ENCODE data around the gene LIM2.

The LIM2 gene

GRCh38 chr19:51338563-51339312, 49.0 kb downstream of the LIM2 start:
- peak; percentile 84 for DNase-seq

- no peak for DNase-seq
These were observed 49.8 kb downstream of the LIM2 start for GRCh38 chr19:51337861-51338562.

- DNase-seq, result no peak
These were observed 50.5 kb downstream of the LIM2 start for GRCh38 chr19:51337141-51337860.

GRCh38 chr19:51333836-51334460, 53.8 kb downstream of the LIM2 start:
- DNase-seq, result no peak

GRCh38 chr19:51331716-51332115, 56.1 kb downstream of the LIM2 start:
- DNase-seq, result no peak

- DNase-seq, result no peak
These were observed 56.6 kb downstream of the LIM2 start for GRCh38 chr19:51331193-51331592.

GRCh38 chr19:51330366-51330765, 57.4 kb downstream of the LIM2 start:
- no peak for DNase-seq

All from CD4-positive, alpha-beta T cell treated with Interleukin-21 for 1 hour (primary cell).